ES-I3 (cell line): ENCODE results near the gene BORCS8.

ENCODE experiments used
- H3K36me3 ChIP-seq: 2 replicates; pipeline ENCODE4 v1.6.1; 2013; ENCODE audit warnings: mild to moderate bottlenecking, low read length, control low read depth, moderate library complexity; ENCODE audit not compliant: insufficient read depth
- H3K4me1 ChIP-seq: 2 replicates; pipeline ENCODE4 v1.6.1; 2013; ENCODE audit warnings: mild to moderate bottlenecking, control low read depth, low read length; ENCODE audit not compliant: insufficient read depth
- H3K9ac ChIP-seq: 2 replicates; pipeline ENCODE4 v1.6.1; 2013; ENCODE audit warnings: low read depth, mild to moderate bottlenecking, low read length, moderate library complexity
- H3K9me3 ChIP-seq: 2 replicates; pipeline ENCODE4 v1.6.1; 2013; ENCODE audit warnings: mild to moderate bottlenecking, low read length, moderate library complexity; ENCODE audit not compliant: control insufficient read depth, insufficient read depth

The BORCS8 gene

GRCh38 chr19:19207637-19208572, 16.0 kb upstream of the BORCS8 start:
- Histone ChIP-seq H3K9me3 (no peaks in the 10 kb centered on the region), H3K4me1 (no peaks in the 10 kb centered on the region), H3K36me3 (no peaks in the 10 kb centered on the region), H3K9ac (no peak overlapping the region)

- no peaks in the 10 kb centered on the region for H3K4me1 ChIP-seq
- no peaks in the 10 kb centered on the region for H3K36me3 ChIP-seq
- no peak overlapping the region for H3K9ac ChIP-seq
Observed at GRCh38 chr19:19206938-19207337, 15.0 kb upstream of the BORCS8 start.

GRCh38 chr19:19205416-19206410, 13.8 kb upstream of the BORCS8 start:
- no peak overlapping the region for H3K9ac ChIP-seq
- no peaks in the 10 kb centered on the region for H3K9me3 ChIP-seq
- H3K4me1 ChIP-seq, result no peaks in the 10 kb centered on the region
- no peaks in the 10 kb centered on the region for H3K36me3 ChIP-seq

More at GRCh38 chr19:19206938-19207337, 15.0 kb upstream of the BORCS8 start:
- H3K9me3 ChIP-seq, result no peaks in the 10 kb centered on the region

GRCh38 chr19:19204181-19204580, 12.2 kb upstream of the BORCS8 start:
- no peaks in the 10 kb centered on the region for H3K4me1 ChIP-seq
- no peaks in the 10 kb centered on the region for H3K36me3 ChIP-seq
- no peak overlapping the region for H3K9ac ChIP-seq
- no peaks in the 10 kb centered on the region for H3K9me3 ChIP-seq

- H3K4me1 ChIP-seq, result no peaks in the 10 kb centered on the region
- no peaks in the 10 kb centered on the region for H3K9me3 ChIP-seq
- H3K9ac ChIP-seq, result peak within 1 kb of the TSS; percentile 86
- no peaks in the 10 kb centered on the region for H3K36me3 ChIP-seq
Observed at GRCh38 chr19:19203012-19203856, 11.3 kb upstream of the BORCS8 start, which contains the start of gene NR2C2AP. TSS of gene NR2C2AP (minus strand) at chr19:19203414. CDS start at chr19:19203060, 354 bp downstream.

GRCh38 chr19:19202707-19203011, 10.7 kb upstream of the BORCS8 start:
- H3K9me3 ChIP-seq, result no peaks in the 10 kb centered on the region
- H3K4me1 ChIP-seq, result no peaks in the 10 kb centered on the region
- no peaks in the 10 kb centered on the region for H3K36me3 ChIP-seq
- peak overlapping the region; percentile 86 for H3K9ac ChIP-seq

GRCh38 chr19:19201697-19202630, 10.0 kb upstream of the BORCS8 start:
- Histone ChIP-seq H3K9me3 (no peaks in the 10 kb centered on the region), H3K4me1 (no peaks in the 10 kb centered on the region), H3K9ac (0 out of 2 replicates have a peak overlapping the region, but pooled peaks have one; percentile 86), H3K36me3 (no peaks in the 10 kb centered on the region)

- Histone ChIP-seq H3K9ac (no peak overlapping the region), H3K4me1 (no peaks in the 10 kb centered on the region), H3K9me3 (no peaks in the 10 kb centered on the region), H3K36me3 (no peaks in the 10 kb centered on the region)
Observed at GRCh38 chr19:19193926-19194325, 2.0 kb upstream of the BORCS8 start.

GRCh38 chr19:19192910-19193423, 1.0 kb upstream of the BORCS8 start:
- Histone ChIP-seq H3K4me1 (no peaks in the 10 kb centered on the region), H3K9me3 (no peaks in the 10 kb centered on the region), H3K36me3 (no peaks in the 10 kb centered on the region), H3K9ac (peak overlapping the region; percentile 95)

- no peaks in the 10 kb centered on the region for H3K4me1 ChIP-seq
- peak overlapping the region; percentile 95 for H3K9ac ChIP-seq
- H3K9me3 ChIP-seq, result no peaks in the 10 kb centered on the region
- no peaks in the 10 kb centered on the region for H3K36me3 ChIP-seq
Observed at GRCh38 chr19:19191768-19192077, 229 bp downstream of the BORCS8 start.

- no peaks in the 10 kb centered on the region for H3K4me1 ChIP-seq
- no peaks in the 10 kb centered on the region; the same call in 1 of the 2 replicates for H3K36me3 ChIP-seq
- H3K9ac ChIP-seq, result no peak overlapping the region
- H3K9me3 ChIP-seq, result no peaks in the 10 kb centered on the region
Observed at GRCh38 chr19:19186742-19187141, 5.2 kb downstream of the BORCS8 start.

GRCh38 chr19:19185853-19186740, 5.9 kb downstream of the BORCS8 start:
- Histone ChIP-seq H3K9me3 (no peaks in the 10 kb centered on the region), H3K4me1 (no peaks in the 10 kb centered on the region), H3K9ac (no peak overlapping the region), H3K36me3 (no peaks in the 10 kb centered on the region; the same call in 1 of the 2 replicates)
